ENCODE results near the gene KLHDC9. TPM values are rescaled to one million over a fixed set of nuclear protein-coding genes. Genes with fewer than 3 reads are reported as not detected.
"Not testable (repeated sequence)": the region's sequence is repeated elsewhere in the genome, so short reads cannot be mapped to it uniquely, and the experiment has no call there.

KLHDC9 gene
- total and polyA plus RNA-seq, 7 donors = 0.34 to 5.9 (median 2.7) TPM

GRCh38 chr1:161114556-161114955 lies 16.4 kb downstream of the KLHDC9 start:
- DNase-seq = no peak
- H3K27ac ChIP-seq = peak overlapping the region; percentile 54
- no peaks in the 10 kb centered on the region for H3K9me3 ChIP-seq
- intact Hi-C loops (cut with DNase I) = no loop called here
- peak in 1 of 4 donors; percentile 12 for ATAC-seq
- TF ChIP-seq, protein P1, sequence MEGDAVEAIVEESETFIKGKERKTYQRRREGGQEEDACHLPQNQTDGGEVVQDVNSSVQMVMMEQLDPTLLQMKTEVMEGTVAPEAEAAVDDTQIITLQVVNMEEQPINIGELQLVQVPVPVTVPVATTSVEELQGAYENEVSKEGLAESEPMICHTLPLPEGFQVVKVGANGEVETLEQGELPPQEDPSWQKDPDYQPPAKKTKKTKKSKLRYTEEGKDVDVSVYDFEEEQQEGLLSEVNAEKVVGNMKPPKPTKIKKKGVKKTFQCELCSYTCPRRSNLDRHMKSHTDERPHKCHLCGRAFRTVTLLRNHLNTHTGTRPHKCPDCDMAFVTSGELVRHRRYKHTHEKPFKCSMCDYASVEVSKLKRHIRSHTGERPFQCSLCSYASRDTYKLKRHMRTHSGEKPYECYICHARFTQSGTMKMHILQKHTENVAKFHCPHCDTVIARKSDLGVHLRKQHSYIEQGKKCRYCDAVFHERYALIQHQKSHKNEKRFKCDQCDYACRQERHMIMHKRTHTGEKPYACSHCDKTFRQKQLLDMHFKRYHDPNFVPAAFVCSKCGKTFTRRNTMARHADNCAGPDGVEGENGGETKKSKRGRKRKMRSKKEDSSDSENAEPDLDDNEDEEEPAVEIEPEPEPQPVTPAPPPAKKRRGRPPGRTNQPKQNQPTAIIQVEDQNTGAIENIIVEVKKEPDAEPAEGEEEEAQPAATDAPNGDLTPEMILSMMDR (IDR thresholded peaks at IDR 0.05) = no peak
- H3K27me3 ChIP-seq (ENCODE audit: insufficient read depth in 3 of 3, low read length in 2 of 3) = no peaks in the 10 kb centered on the region
- peaks cover 58% of the 10 kb centered on the region for H3K4me1 ChIP-seq
- 51 to 81% (median 71%) methylated on average over 2 of the region's 2 CpGs for WGBS, 3 donors
- peak overlapping the region; percentile 83 for H3K4me3 ChIP-seq
- peaks cover 3 to 10% of the 10 kb centered on the region in 2 donors for H3K36me3 ChIP-seq (ENCODE audit: insufficient read depth in 1 of 2, low read depth in 1 of 2)

- Histone ChIP-seq H3K27me3 (ENCODE audit: insufficient read depth in 3 of 3, low read length in 2 of 3) (no peaks in the 10 kb centered on the region), H3K27ac (peak overlapping the region; percentile 97), H3K36me3 (ENCODE audit: insufficient read depth in 1 of 2, low read depth in 1 of 2) (peaks cover 3 to 10% of the 10 kb centered on the region in 2 donors), H3K9me3 (no peaks in the 10 kb centered on the region), H3K4me3 (peak overlapping the region; percentile 83), H3K4me1 (peaks cover 63% of the 10 kb centered on the region)
- intact Hi-C loops (cut with DNase I) = no loop called here
- ATAC-seq (peak; percentile 56 to 74 (median 70)), DNase-seq (peak; percentile 45 to 78)
- 37 to 48% (median 39%) methylated on average over 12 of the region's 12 CpGs for WGBS, 3 donors
- TF ChIP-seq, protein P1 (IDR thresholded peaks at IDR 0.05) = no peak
Observed at GRCh38 chr1:161115132-161115711, 17.1 kb downstream of the KLHDC9 start.

DNA sequence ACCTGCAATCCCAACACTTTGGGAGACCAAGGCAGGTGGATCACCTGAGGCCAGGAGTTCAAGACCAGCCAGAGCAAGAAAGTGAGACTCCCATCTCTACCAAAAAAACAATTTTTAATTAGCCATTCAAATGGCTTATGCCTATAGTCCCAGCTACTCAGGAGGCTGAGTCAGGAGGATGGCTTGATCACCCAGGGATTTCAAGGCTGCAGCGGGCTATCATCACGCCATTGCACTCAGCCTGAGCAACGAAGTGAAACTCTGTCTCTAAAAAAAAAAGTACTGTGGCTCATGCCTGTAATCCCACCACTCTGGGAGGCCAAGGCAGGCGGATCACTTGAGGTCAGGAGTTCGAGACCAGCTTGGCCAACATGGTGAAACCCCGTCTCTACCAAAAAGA lies 17.8 kb downstream of the KLHDC9 start:
- H3K27me3 ChIP-seq (ENCODE audit: insufficient read depth in 3 of 3, low read length in 2 of 3); intact Hi-C loops (cut with DNase I); H3K9me3 ChIP-seq; DNase-seq; ATAC-seq: not testable (repeated sequence)
- 85 to 88% (median 87%) methylated on average over 6 of the region's 6 CpGs for WGBS, 3 donors
- peak overlapping the region; percentile 97 for H3K27ac ChIP-seq
- peaks cover 3 to 17% of the 10 kb centered on the region in 2 donors for H3K36me3 ChIP-seq (ENCODE audit: insufficient read depth in 1 of 2, low read depth in 1 of 2)
- peaks cover 63% of the 10 kb centered on the region for H3K4me1 ChIP-seq
- peak overlapping the region; percentile 83 for H3K4me3 ChIP-seq

DNA sequence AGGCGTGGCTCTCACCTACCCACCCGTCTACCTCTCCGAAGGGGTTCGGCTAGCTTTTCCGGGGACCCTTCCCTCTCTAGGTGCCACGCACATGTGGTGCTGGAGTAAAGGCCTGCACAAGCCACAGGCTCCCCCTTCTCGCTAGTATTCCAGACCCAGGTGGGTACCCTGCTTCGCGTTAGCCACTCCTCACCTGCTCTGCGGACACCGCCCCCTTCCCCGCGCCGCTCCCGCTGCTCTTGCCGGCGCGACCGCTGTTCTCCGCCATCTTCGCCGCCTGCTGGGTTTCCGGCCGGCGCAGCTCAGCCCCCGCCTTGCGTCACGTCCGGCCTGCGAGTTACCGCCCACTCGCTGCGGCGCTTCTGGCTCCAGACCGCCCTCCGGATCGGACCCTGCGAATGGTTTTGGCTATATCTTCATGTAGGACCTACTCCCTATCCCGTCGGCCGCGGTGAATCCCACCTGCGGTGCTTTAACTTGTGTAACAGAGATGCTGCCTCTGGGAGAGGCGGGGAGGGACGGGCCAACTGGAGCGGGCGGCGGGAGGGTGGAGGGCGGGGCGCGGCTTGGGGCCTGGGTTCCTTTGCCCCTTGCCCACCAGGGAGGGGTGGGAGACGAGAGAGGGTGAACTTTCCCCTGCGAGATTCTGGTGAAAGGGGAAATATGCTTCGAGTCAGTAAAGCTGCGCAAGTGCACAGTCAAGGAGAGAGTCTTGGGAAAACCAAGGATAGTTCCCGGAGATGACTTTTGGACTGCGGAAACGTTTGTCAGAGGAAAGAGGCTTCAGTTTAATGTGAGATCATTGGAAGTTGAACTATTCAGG lies 19.8 kb downstream of the KLHDC9 start, which contains the start of the genes NIT1 and PFDN2:
TSS of gene NIT1 (plus strand) at position 347 of the 823 bp plus-strand sequence. CDS start at position 419, 72 bp downstream.
TSS of gene PFDN2 (minus strand) at position 279 of the 823 bp plus-strand sequence. CDS start at position 268, 11 bp downstream.
- peaks cover 54% of the 10 kb centered on the region for H3K4me1 ChIP-seq

More for the DNA sequence above, 19.8 kb downstream of the KLHDC9 start, which contains the start of the genes NIT1 and PFDN2:
- peak; percentile 89 to 93 for DNase-seq
- peak within 1 kb of the TSS; percentile 83 for H3K4me3 ChIP-seq
- WGBS, 3 donors = 0 to 1% (median 0%) methylated on average over 56 to 58 of the region's 58 CpGs
- peak within 1 kb of the TSS; percentile 97 for H3K27ac ChIP-seq
- no peaks in the 10 kb centered on the region for H3K9me3 ChIP-seq
- peaks cover 0 to 37% of the 10 kb centered on the region in 2 donors for H3K36me3 ChIP-seq (ENCODE audit: insufficient read depth in 1 of 2, low read depth in 1 of 2)
- TF ChIP-seq, protein P1 (IDR thresholded peaks at IDR 0.05) = no peak
- intact Hi-C loops (cut with DNase I) = no loop called here
- H3K27me3 ChIP-seq (ENCODE audit: insufficient read depth in 3 of 3, low read length in 2 of 3) = no peaks in the 10 kb centered on the region
- peak; percentile 82 to 91 (median 86) for ATAC-seq

All from psoas muscle (tissue), 8 donors.